HFF-Myc (cell line): ENCODE data around the gene SMIM3.
A peak's percentile ranks its signal among the peaks of the same experiment; 100 is the strongest.

Experiments
- DNase-seq: peaks from one replicate; pipeline ENCODE4 v3.0.0-alpha.2; 2011; ENCODE audit warnings: low read depth; ENCODE audit errors: extremely low read depth
- H3K4me3 ChIP-seq: replicated peaks from 2 replicates; pipeline ENCODE4 v1.5.1; 2011; ENCODE audit warnings: low read depth, mild to moderate bottlenecking, control low read depth, low read length
- CTCF ChIP-seq: IDR thresholded peaks from 2 replicates; pipeline ENCODE4 v1.5.1; 2012; ENCODE audit warnings: mild to moderate bottlenecking, low read depth, low read length, control low read depth; ENCODE audit errors: missing control alignments

Gene SMIM3

DNA sequence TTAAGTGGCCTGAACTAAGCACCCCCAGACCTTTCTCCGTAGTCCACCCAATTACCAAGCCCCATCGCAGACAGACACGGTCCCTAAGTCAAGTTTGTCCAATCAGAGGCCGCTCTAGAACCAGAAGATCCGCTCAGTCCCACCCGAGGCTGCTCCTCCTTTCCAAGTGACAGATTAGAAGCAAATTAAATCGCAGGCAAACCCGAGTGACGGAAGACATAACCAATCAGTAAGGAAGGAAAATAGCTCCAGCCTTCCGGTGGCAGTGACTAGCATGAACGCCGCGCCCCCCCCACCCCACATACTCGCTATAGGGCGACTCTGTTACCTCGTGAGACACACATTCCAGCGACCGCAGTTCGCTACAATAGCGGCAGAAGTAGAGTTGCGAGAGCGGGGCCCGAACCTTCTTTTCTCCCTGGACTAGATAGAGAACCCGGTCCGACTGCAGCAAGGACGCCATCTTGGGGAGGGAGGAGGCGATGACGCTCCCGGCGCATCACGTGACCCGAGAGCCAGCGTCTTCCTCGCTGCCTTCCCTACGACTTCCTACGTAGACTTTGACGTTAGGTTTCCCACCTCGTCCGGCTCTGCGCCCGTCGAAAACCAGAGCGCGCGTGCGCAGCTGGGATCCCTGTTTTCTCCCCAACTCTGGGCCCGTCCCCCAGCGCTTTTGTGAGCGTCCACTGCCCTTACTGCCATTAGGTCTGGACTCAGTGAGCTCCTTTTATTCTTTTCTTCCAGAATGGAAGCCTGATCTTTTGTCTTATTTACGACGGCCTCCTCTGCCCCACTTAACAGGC is 19.8 kb upstream of the SMIM3 start, which contains the start of gene DCTN4:
Gene DCTN4 (minus strand): TSS at position 487 of the 803 bp plus-strand sequence. CDS start 24 bp downstream, at position 463.
- TF ChIP-seq CTCF: no peak
- peak; percentile 98 for DNase-seq
- H3K4me3 ChIP-seq: peak within 1 kb of the TSS; percentile 81

DNA sequence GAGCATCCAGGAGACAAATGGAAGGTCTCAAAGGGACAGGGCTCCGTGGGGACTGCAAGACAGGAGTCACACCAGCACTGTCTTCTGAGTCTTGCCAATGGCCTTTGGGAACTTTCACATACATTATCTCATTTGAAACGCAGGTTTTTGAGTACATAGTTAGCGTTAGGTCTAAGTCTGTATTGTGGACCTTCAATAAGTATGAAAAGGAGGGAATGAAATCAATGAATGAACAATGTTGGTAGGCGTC is 19.3 kb upstream of the SMIM3 start:
- DNase-seq: no peak
- TF ChIP-seq CTCF: no peak

DNA sequence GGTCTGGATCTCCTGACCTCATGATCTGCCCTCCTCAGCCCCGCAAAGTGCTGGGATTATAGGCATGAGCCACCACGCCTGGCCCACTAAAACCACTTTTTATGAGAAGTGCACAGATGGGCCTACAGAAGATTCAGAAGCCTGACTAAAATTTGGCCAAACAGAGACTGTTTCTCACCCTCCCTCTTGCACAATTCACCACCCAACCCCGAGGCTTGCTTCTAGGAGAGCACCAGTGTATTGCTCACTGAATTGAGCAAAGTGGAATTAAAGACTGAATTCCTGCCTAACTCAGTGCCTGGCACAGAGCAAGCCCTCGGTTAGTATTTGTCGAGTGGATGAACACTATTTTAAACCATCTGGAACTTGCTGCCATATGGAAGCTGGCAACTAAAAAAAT is 16.3 kb upstream of the SMIM3 start:
- no peak for TF ChIP-seq CTCF
- no peak overlapping the region for H3K4me3 ChIP-seq
- no peak for DNase-seq

More for the DNA sequence above, 19.3 kb upstream of the SMIM3 start:
- peak overlapping the region; percentile 81 for H3K4me3 ChIP-seq

DNA sequence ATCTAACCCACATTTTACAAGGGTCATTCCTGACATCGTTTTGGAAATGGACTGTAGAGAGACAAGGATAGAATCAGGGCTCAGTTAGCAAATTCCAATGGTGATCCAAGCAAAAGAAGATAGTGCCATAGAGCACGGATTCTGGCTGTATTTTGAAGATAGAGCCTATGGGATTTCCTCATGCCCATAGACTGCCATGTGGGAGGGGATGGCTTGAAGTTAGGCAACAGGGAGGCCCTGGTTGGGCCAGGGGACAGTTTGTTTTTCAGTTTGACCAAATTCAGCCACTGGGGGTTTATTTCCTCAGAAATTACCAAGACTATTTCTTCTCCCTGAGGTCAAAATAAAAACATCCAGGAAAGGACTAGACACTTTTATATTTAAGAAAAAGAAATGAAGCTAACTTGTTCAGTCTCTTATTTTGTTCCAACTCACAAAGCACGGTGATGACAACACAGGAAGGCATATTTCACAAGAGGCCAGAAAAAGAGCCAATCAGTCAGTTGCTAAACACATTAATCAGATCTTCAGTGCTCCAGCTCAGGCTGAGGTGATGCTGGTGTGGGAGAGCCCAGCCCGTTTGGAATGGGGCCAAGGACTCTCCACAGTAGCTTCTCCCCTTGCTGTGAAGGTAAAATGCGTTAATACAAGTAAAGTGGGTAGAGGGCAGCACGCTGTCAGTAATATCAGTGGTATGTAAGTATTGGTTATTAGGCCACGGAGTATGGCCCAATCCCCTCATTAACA is 15.4 kb upstream of the SMIM3 start:
- no peak for DNase-seq
- no peak for TF ChIP-seq CTCF
- no peak overlapping the region for H3K4me3 ChIP-seq

GRCh38 chr5:150764530-150764929 is 14.0 kb upstream of the SMIM3 start:
- DNase-seq: no peak
- TF ChIP-seq CTCF: no peak
- no peak overlapping the region for H3K4me3 ChIP-seq

- H3K4me3 ChIP-seq: no peak overlapping the region
- TF ChIP-seq CTCF: no peak
- DNase-seq: no peak
Measured at GRCh38 chr5:150765011-150765798, 13.4 kb upstream of the SMIM3 start.
